ENCODE results near the gene EDN3.

Gene EDN3

GRCh38 chr20:59307270-59307669 lies 6.9 kb downstream of the EDN3 start:
- in situ Hi-C loops (cut with MboI; ENCODE audit: low sequenced_read_pairs), result no loop called here

GRCh38 chr20:59308493-59309201 lies 8.2 kb downstream of the EDN3 start:
- in situ Hi-C loops (cut with MboI; ENCODE audit: low sequenced_read_pairs), result no loop called here

GRCh38 chr20:59309218-59309617 lies 8.8 kb downstream of the EDN3 start:
- in situ Hi-C loops (cut with MboI; ENCODE audit: low sequenced_read_pairs), result no loop called here

- in situ Hi-C loops (cut with MboI; ENCODE audit: low sequenced_read_pairs), result no loop called here
Observed at GRCh38 chr20:59314997-59315396, 14.6 kb downstream of the EDN3 start.

- in situ Hi-C loops (cut with MboI; ENCODE audit: low sequenced_read_pairs), result no loop called here
Observed at GRCh38 chr20:59316911-59317731, 16.7 kb downstream of the EDN3 start.

- in situ Hi-C loops (cut with MboI; ENCODE audit: low sequenced_read_pairs), result no loop called here
Observed at GRCh38 chr20:59318201-59318790, 17.9 kb downstream of the EDN3 start.

- in situ Hi-C loops (cut with MboI; ENCODE audit: low sequenced_read_pairs), result no loop called here
Observed at GRCh38 chr20:59318803-59319202, 18.4 kb downstream of the EDN3 start.

- in situ Hi-C loops (cut with MboI; ENCODE audit: low sequenced_read_pairs), result no loop called here
Observed at GRCh38 chr20:59320426-59320825, 20.0 kb downstream of the EDN3 start.

GRCh38 chr20:59320854-59321647 lies 20.6 kb downstream of the EDN3 start:
- in situ Hi-C loops (cut with MboI; ENCODE audit: low sequenced_read_pairs), result no loop called here

- in situ Hi-C loops (cut with MboI; ENCODE audit: low sequenced_read_pairs), result no loop called here
Observed at GRCh38 chr20:59322081-59322480, 21.7 kb downstream of the EDN3 start.

- in situ Hi-C loops (cut with MboI; ENCODE audit: low sequenced_read_pairs), result no loop called here
Observed at GRCh38 chr20:59322585-59323454, 22.4 kb downstream of the EDN3 start.

GRCh38 chr20:59323731-59324130 lies 23.3 kb downstream of the EDN3 start:
- in situ Hi-C loops (cut with MboI; ENCODE audit: low sequenced_read_pairs), result no loop called here

GRCh38 chr20:59324521-59325141 lies 24.2 kb downstream of the EDN3 start:
- in situ Hi-C loops (cut with MboI; ENCODE audit: low sequenced_read_pairs), result no loop called here

- in situ Hi-C loops (cut with MboI; ENCODE audit: low sequenced_read_pairs), result no loop called here
Observed at GRCh38 chr20:59325142-59325523, 24.7 kb downstream of the EDN3 start.

- in situ Hi-C loops (cut with MboI; ENCODE audit: low sequenced_read_pairs), result no loop called here
Observed at GRCh38 chr20:59326188-59326587, 25.8 kb downstream of the EDN3 start.

- in situ Hi-C loops (cut with MboI; ENCODE audit: low sequenced_read_pairs), result no loop called here
Observed at GRCh38 chr20:59328071-59328470, 27.7 kb downstream of the EDN3 start.

GRCh38 chr20:59331721-59332329 lies 31.4 kb downstream of the EDN3 start:
- in situ Hi-C loops (cut with MboI; ENCODE audit: low sequenced_read_pairs), result no loop called here

GRCh38 chr20:59333260-59333845 lies 32.9 kb downstream of the EDN3 start:
- in situ Hi-C loops (cut with MboI; ENCODE audit: low sequenced_read_pairs), result no loop called here

GRCh38 chr20:59333951-59334350 lies 33.5 kb downstream of the EDN3 start:
- in situ Hi-C loops (cut with MboI; ENCODE audit: low sequenced_read_pairs), result no loop called here
